Gastrocnemius medialis (tissue), 4 donors: ENCODE measurements around the gene DMBT1. TPM values are rescaled to one million over a fixed set of nuclear protein-coding genes. Genes with fewer than 3 reads are reported as not detected.

ENCODE experiments used
- ATAC-seq, 2 donors: fragments of 150-250 bp; one replicate each; pipeline ENCODE4 v1.9.1; 2016
- DNase-seq, 2 donors: peaks; one replicate each; pipeline ENCODE4 v3.0.0-alpha.2; 2019
- H3K27ac ChIP-seq, 4 donors: fragments of 200-600 bp; sonication (generic); 1 replicate in 1 of 4; 2 replicates in 3 of 4; pipeline ENCODE4 v1.5.1; 2016 to 2018; ENCODE audit warnings: mild to moderate bottlenecking in 2 of 4, moderate library complexity in 1 of 4
- H3K27me3 ChIP-seq, 3 donors: fragments of 200-600 bp; sonication (generic) in 2 of 3; 1 replicate in 1 of 3; 2 replicates in 2 of 3; pipeline versions ENCODE4 v1.5.1 to v1.6.0; 2016 to 2019; ENCODE audit warnings: mild to moderate bottlenecking in 1 of 3, moderate library complexity in 1 of 3
- H3K36me3 ChIP-seq, 2 donors: fragments of 200-600 bp; sonication (generic) in 1 of 2; one replicate each; pipeline ENCODE4 v1.5.1; 2017 to 2018
- H3K4me1 ChIP-seq, 2 donors: fragments of 200-600 bp; sonication (generic) in 1 of 2; one replicate each; pipeline ENCODE4 v1.5.1; 2016 to 2017; ENCODE audit warnings: mild to moderate bottlenecking in 2 of 2
- H3K4me3 ChIP-seq, 4 donors: fragments of 200-600 bp; sonication (generic) in 3 of 4; 1 replicate in 1 of 4; 2 replicates in 3 of 4; pipeline ENCODE4 v1.5.1; 2016 to 2019; ENCODE audit warnings: mild to moderate bottlenecking in 2 of 4
- H3K9me3 ChIP-seq, 3 donors: fragments of 200-600 bp; sonication (generic) in 2 of 3; 1 replicate in 1 of 3; 2 replicates in 2 of 3; pipeline ENCODE4 v1.5.1; 2016 to 2019
- CTCF ChIP-seq, 5 experiments: fragments of 450-650 bp in 3 of 5; fragments of 200-600 bp in 2 of 5; sonication (generic) in 2 of 5; IDR thresholded peaks in 4 of 5; conservative IDR thresholded peaks in 1 of 5; 1 replicate in 4 of 5; 2 replicates in 1 of 5; pipeline ENCODE4 v1.5.1; 2016 to 2019; ENCODE audit warnings: antibody characterized with exemption in 5 of 5, mild to moderate bottlenecking in 3 of 5, moderate library complexity in 3 of 5
- POLR2A ChIP-seq, 2 donors: fragments of 450-650 bp; IDR thresholded peaks; one replicate each; pipeline ENCODE4 v1.6.1; 2017; ENCODE audit warnings: antibody characterized with exemption in 2 of 2, mild to moderate bottlenecking in 2 of 2, moderate library complexity in 2 of 2
- in situ Hi-C, 4 donors: fragments of 200-750 bp; cut with MboI; loops; one replicate each; pipeline versions ENCODE4 v1.15.0 to v1.8.0; 2017; ENCODE audit warnings: low sequenced_read_pairs in 4 of 4
- intact Hi-C: fragments of 100-400 bp; cut with DNase I; formaldehyde crosslinking; loops from one replicate; pipeline ENCODE4 v1.15.1; 2023; ENCODE audit warnings: low total_unique reads
- total RNA-seq, 4 donors: library from RNA; depleted of rRNA; stranded (reverse); fragments of >200 nt; gene quantifications; one replicate each; pipeline versions ENCODE4 v1.1.0 to v1.2.3, GENCODE V29; 2016

The DMBT1 gene
- total RNA-seq, 4 donors from 2014 or later = 0.32 TPM; not detected in 3

- Histone ChIP-seq H3K4me1 (no peaks in the 10 kb centered on the region), H3K36me3 (no peaks in the 10 kb centered on the region), H3K9me3 (no peaks in the 10 kb centered on the region), H3K4me3 (no peak overlapping the region), H3K27ac (peak overlapping the region; percentile 13 to 63 (median 28)), H3K27me3 (no peaks in the 10 kb centered on the region)
- DNase-seq (peak in 1 of 2 donors; percentile 19), ATAC-seq (peak; percentile 23 to 29)
- intact Hi-C loops (no loop called here), in situ Hi-C loops (no loop called here)
- TF ChIP-seq POLR2A (IDR thresholded peaks at IDR 0.05) = no peak
- TF ChIP-seq CTCF (IDR thresholded peaks at IDR 0.05 in 4 of 5, conservative IDR thresholded peaks at IDR 0.05 in 1 of 5) = no peak
These were observed 44.8 kb upstream of the DMBT1 start for GRCh38 chr10:122515588-122516231.

GRCh38 chr10:122516734-122517133 lies 43.8 kb upstream of the DMBT1 start:
- no peaks in the 10 kb centered on the region for H3K9me3 ChIP-seq
- no peaks in the 10 kb centered on the region for H3K4me1 ChIP-seq
- in situ Hi-C loops (no loop called here), intact Hi-C loops (no loop called here)
- DNase-seq (no peak), ATAC-seq (no peak)
- H3K4me3 ChIP-seq = no peak overlapping the region
- H3K27me3 ChIP-seq = no peaks in the 10 kb centered on the region
- TF ChIP-seq CTCF (IDR thresholded peaks at IDR 0.05 in 4 of 5, conservative IDR thresholded peaks at IDR 0.05 in 1 of 5) (no peak), POLR2A (IDR thresholded peaks at IDR 0.05) (no peak)
- no peak overlapping the region for H3K27ac ChIP-seq
- H3K36me3 ChIP-seq = no peaks in the 10 kb centered on the region

- in situ Hi-C loops = no loop called here
- TF ChIP-seq POLR2A (IDR thresholded peaks at IDR 0.05) (no peak), CTCF (IDR thresholded peaks at IDR 0.05 in 4 of 5, conservative IDR thresholded peaks at IDR 0.05 in 1 of 5) (no peak)
These were observed 41.4 kb upstream of the DMBT1 start for GRCh38 chr10:122519144-122519543.

GRCh38 chr10:122519873-122520272 lies 40.7 kb upstream of the DMBT1 start:
- Histone ChIP-seq H3K4me1 (no peaks in the 10 kb centered on the region), H3K9me3 (no peaks in the 10 kb centered on the region), H3K4me3 (no peak overlapping the region), H3K36me3 (no peaks in the 10 kb centered on the region), H3K27me3 (no peaks in the 10 kb centered on the region), H3K27ac (no peak overlapping the region)
- no peak for DNase-seq
- in situ Hi-C loops (no loop called here), intact Hi-C loops (no loop called here)
- no peak for ATAC-seq
- TF ChIP-seq CTCF (IDR thresholded peaks at IDR 0.05 in 4 of 5, conservative IDR thresholded peaks at IDR 0.05 in 1 of 5) (no peak), POLR2A (IDR thresholded peaks at IDR 0.05) (no peak)

More at GRCh38 chr10:122519144-122519543, 41.4 kb upstream of the DMBT1 start:
- Histone ChIP-seq H3K4me1 (no peaks in the 10 kb centered on the region), H3K9me3 (no peaks in the 10 kb centered on the region), H3K4me3 (no peak overlapping the region), H3K36me3 (no peaks in the 10 kb centered on the region), H3K27me3 (no peaks in the 10 kb centered on the region), H3K27ac (no peak overlapping the region)
- intact Hi-C loops = no loop called here
- DNase-seq = no peak
- no peak for ATAC-seq

- H3K4me1 ChIP-seq = no peaks in the 10 kb centered on the region
- TF ChIP-seq CTCF (IDR thresholded peaks at IDR 0.05 in 4 of 5, conservative IDR thresholded peaks at IDR 0.05 in 1 of 5) (no peak), POLR2A (IDR thresholded peaks at IDR 0.05) (no peak)
- no peak overlapping the region for H3K4me3 ChIP-seq
- intact Hi-C loops = no loop called here
- no peak overlapping the region for H3K27ac ChIP-seq
- ATAC-seq = no peak
- in situ Hi-C loops = no loop called here
- no peaks in the 10 kb centered on the region for H3K36me3 ChIP-seq
- H3K9me3 ChIP-seq = no peaks in the 10 kb centered on the region
- no peak for DNase-seq
- H3K27me3 ChIP-seq = no peaks in the 10 kb centered on the region
These were observed 39.5 kb upstream of the DMBT1 start for GRCh38 chr10:122521011-122521410.
